A549 (cell line): Measurements from ENCODE around the gene SPG11. TPM values are rescaled to one million over a fixed set of nuclear protein-coding genes. Genes with fewer than 3 reads are reported as not detected.

Experiments used
- ATAC-seq, 2 experiments: fragments of 200-7000 bp in 1 of 2; fragments of >200 bp in 1 of 2; cut with Nextera tagmentation in 1 of 2; cut with Tn5 transposase in 1 of 2; 3 replicates each; pipeline versions ENCODE4 v1.8.0 to v1.9.1; 2018 to 2020; ENCODE audit warnings: mild to moderate bottlenecking in 1 of 2, moderate library complexity in 1 of 2
- CTCF ChIA-PET: fragments of 300-600 bp; sonication (Branson Sonifier 250); formaldehyde crosslinking; extraction: SDS; loops from one replicate; lab custom pipeline; 2021; ENCODE audit warnings: antibody characterized with exemption, inconsistent platforms; lab: Yijun Ruan, JAX
- POLR2A ChIA-PET: fragments of 350-600 bp; formaldehyde crosslinking; extraction: SDS; loops from one replicate; lab custom pipeline; 2021; ENCODE audit warnings: antibody characterized with exemption, inconsistent platforms; lab: Yijun Ruan, JAX
- DNase-seq, 2 experiments: peaks; one replicate each; pipeline versions ENCODE4 v3.0.0 to v3.0.0-alpha.2; 2011 to 2016; ENCODE audit warnings: low read depth in 1 of 2, low spot score in 1 of 2
- FAIRE-seq: peaks from 2 replicates; lab custom pipeline; 2011; peaks lifted over from hg19 to GRCh38; lab: Jason Lieb, UNC
- H3K27ac ChIP-seq, 2 experiments: fragments of >200 bp; sonication (Bioruptor Twin); formaldehyde crosslinking; 3 replicates each; pipeline ENCODE4 v1.5.1; 2016 to 2017
- H3K4me1 ChIP-seq: fragments of >200 bp; sonication (Bioruptor Twin); formaldehyde crosslinking; 3 replicates; pipeline ENCODE4 v1.6.1; 2016
- H3K4me2 ChIP-seq: fragments of >200 bp; sonication (Bioruptor Twin); formaldehyde crosslinking; 3 replicates; pipeline ENCODE4 v1.6.1; 2016
- H3K4me3 ChIP-seq: fragments of >200 bp; sonication (Bioruptor Twin); formaldehyde crosslinking; 3 replicates; pipeline ENCODE4 v1.5.1; 2016
- H3K9me3 ChIP-seq: fragments of >200 bp; sonication (Bioruptor Twin); formaldehyde crosslinking; 3 replicates; pipeline ENCODE4 v1.6.1; 2016
- BHLHE40 ChIP-seq: IDR thresholded peaks from 2 replicates; pipeline ENCODE4 v1.6.1; 2012; ENCODE audit warnings: low read depth, low read length, inconsistent platforms
- CBX8 ChIP-seq: fragments of 200-600 bp; sonication (generic); IDR thresholded peaks from 2 replicates; pipeline ENCODE4 v1.6.1; 2016
- CEBPB ChIP-seq, 2 experiments: fragments of >200 bp in 1 of 2; sonication (Bioruptor Twin) in 1 of 2; formaldehyde crosslinking in 1 of 2; IDR thresholded peaks; 2 replicates each; pipeline ENCODE4 v1.6.1; 2012 to 2016
- CHD2 ChIP-seq: fragments of 150-350 bp; IDR thresholded peaks from 2 replicates; pipeline ENCODE4 v1.6.1; 2014; ENCODE audit warnings: low read length; ENCODE audit not compliant: partially characterized antibody
- EP300 ChIP-seq, 2 experiments: fragments of >200 bp; sonication (Bioruptor Twin); formaldehyde crosslinking; IDR thresholded peaks; 2 replicates in 1 of 2; 3 replicates in 1 of 2; pipeline ENCODE4 v1.6.1; 2016 to 2017
- ESRRA ChIP-seq: fragments of 150-350 bp; IDR thresholded peaks from 2 replicates; pipeline ENCODE4 v1.6.1; 2014; ENCODE audit warnings: mild to moderate bottlenecking, low read length, borderline replicate concordance
- FOSB ChIP-seq: fragments of 250-450 bp; sonication (Bioruptor Pico); IDR thresholded peaks from 2 replicates; pipeline ENCODE4 v1.5.0; 2020; ENCODE audit warnings: mild to moderate bottlenecking, moderate library complexity
- HDAC2 ChIP-seq: fragments of 200-600 bp; sonication (generic); IDR thresholded peaks from 2 replicates; pipeline ENCODE4 v1.6.1; 2016
- HOXA7 ChIP-seq: fragments of 250-450 bp; sonication (Bioruptor Pico); IDR thresholded peaks from 2 replicates; pipeline ENCODE4 v1.5.0; 2020; ENCODE audit warnings: mild to moderate bottlenecking, moderate library complexity
- HOXB13 ChIP-seq: fragments of 250-450 bp; sonication (Bioruptor Pico); IDR thresholded peaks from 2 replicates; pipeline ENCODE4 v1.5.0; 2020; ENCODE audit warnings: low read depth, mild to moderate bottlenecking, moderate library complexity
- HOXB5 ChIP-seq: fragments of 250-450 bp; sonication (Bioruptor Pico); IDR thresholded peaks from 2 replicates; pipeline ENCODE4 v1.5.0; 2020; ENCODE audit warnings: mild to moderate bottlenecking, moderate library complexity
- KDM5A ChIP-seq: fragments of 200-600 bp; sonication (generic); IDR thresholded peaks from 2 replicates; pipeline ENCODE4 v1.6.1; 2016; ENCODE audit warnings: antibody characterized with exemption, mild to moderate bottlenecking
- MAZ ChIP-seq: fragments of 150-350 bp; IDR thresholded peaks from 2 replicates; pipeline ENCODE4 v1.6.1; 2014; ENCODE audit warnings: antibody characterized with exemption, low read depth, low read length, borderline replicate concordance
- TFCP2L1 ChIP-seq: fragments of 250-450 bp; sonication (Bioruptor Pico); IDR thresholded peaks from 2 replicates; pipeline ENCODE4 v1.5.0; 2021; ENCODE audit warnings: mild to moderate bottlenecking
- TP53 ChIP-seq: fragments of 250-450 bp; sonication (Bioruptor Pico); IDR thresholded peaks from 2 replicates; pipeline ENCODE4 v1.5.0; 2021; ENCODE audit warnings: mild to moderate bottlenecking, moderate library complexity
- WGBS: methylation state at CpG from one replicate; pipeline ENCODE4 v1.1.6; 2017; ENCODE audit errors: missing lambda C conversion rate; 5-methylcytosine and 5-hydroxymethylcytosine counted together
- polyA plus RNA-seq, 4 experiments: library from polyadenylated mRNA; depleted of rRNA in 3 of 4; stranded (reverse); fragments of >200 nt; fragmentation: RNase III in 1 of 4; extraction: RNeasy Plus Mini Kit Qiagen cat#74134 plus additional on column Dnase treatment in 1 of 4; gene quantifications; 2 replicates in 3 of 4; 3 replicates in 1 of 4; pipeline ENCODE4 v1.2.3, GENCODE V29; 2011 to 2017
- TF ChIP-seq, protein P1 (sequence below): IDR thresholded peaks from 2 replicates; pipeline ENCODE4 v1.6.1; 2012
- TF ChIP-seq, protein P2 (sequence below): fragments of 200-600 bp; sonication (generic); IDR thresholded peaks from 2 replicates; pipeline ENCODE4 v1.6.1; 2016; ENCODE audit warnings: antibody characterized with exemption, mild to moderate bottlenecking, moderate library complexity
- TF ChIP-seq, protein P3 (sequence below): IDR thresholded peaks from 2 replicates; pipeline ENCODE4 v1.6.1; 2012; ENCODE audit warnings: low read depth, borderline replicate concordance
- TF ChIP-seq, protein P4 (sequence below): fragments of >200 bp; sonication (Bioruptor Twin); formaldehyde crosslinking; IDR thresholded peaks from 3 replicates; pipeline ENCODE4 v1.5.1; 2016

SPG11 gene
- polyA plus RNA-seq, 2 of the 4 experiments (the other 2 are of a cell fraction), result 7.6 to 26.9 TPM

DNA sequence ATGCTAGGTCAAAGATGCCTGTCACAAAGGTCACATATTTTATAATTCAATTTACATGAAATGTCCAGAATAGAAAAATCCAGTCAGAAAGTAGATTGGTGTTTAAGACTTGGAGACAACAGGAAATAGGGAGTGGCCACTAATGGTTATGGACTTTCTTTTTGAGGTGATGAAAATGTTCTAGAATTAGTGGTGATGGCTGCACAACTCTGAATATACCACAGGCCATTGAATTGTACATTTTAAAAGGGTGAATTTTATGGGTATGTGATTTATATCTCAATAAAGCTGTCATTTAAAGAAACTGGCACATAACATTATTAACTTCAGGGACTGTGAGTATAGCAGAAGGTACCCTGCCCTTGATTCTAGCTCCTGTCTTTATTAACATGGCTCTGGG is 15.8 kb downstream of the SPG11 start:
- ChIA-PET CTCF (interaction anchor here (0.8 to 2.3 kb wide), 2 partner anchors 11 to 16 kb away, joined by 3 to 9 read pairs; partner anchors contain the start of gene SPG11), POLR2A (no interaction called here)
- ATAC-seq, result no peak
- Histone ChIP-seq H3K27ac (no peak overlapping the region), H3K4me3 (no peak overlapping the region), H3K4me1 (no peaks in the 10 kb centered on the region), H3K9me3 (no peaks in the 10 kb centered on the region), H3K4me2 (no peak overlapping the region)
- FAIRE-seq, result no peak
- TF ChIP-seq HOXA7 (CRISPR knock-in tag) (no peak), HDAC2 (no peak), FOSB (CRISPR knock-in tag) (no peak)
- TF ChIP-seq, protein P1, sequence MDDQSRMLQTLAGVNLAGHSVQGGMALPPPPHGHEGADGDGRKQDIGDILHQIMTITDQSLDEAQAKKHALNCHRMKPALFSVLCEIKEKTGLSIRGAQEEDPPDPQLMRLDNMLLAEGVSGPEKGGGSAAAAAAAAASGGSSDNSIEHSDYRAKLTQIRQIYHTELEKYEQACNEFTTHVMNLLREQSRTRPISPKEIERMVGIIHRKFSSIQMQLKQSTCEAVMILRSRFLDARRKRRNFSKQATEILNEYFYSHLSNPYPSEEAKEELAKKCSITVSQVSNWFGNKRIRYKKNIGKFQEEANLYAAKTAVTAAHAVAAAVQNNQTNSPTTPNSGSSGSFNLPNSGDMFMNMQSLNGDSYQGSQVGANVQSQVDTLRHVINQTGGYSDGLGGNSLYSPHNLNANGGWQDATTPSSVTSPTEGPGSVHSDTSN, result no peak
- TF ChIP-seq, protein P2, sequence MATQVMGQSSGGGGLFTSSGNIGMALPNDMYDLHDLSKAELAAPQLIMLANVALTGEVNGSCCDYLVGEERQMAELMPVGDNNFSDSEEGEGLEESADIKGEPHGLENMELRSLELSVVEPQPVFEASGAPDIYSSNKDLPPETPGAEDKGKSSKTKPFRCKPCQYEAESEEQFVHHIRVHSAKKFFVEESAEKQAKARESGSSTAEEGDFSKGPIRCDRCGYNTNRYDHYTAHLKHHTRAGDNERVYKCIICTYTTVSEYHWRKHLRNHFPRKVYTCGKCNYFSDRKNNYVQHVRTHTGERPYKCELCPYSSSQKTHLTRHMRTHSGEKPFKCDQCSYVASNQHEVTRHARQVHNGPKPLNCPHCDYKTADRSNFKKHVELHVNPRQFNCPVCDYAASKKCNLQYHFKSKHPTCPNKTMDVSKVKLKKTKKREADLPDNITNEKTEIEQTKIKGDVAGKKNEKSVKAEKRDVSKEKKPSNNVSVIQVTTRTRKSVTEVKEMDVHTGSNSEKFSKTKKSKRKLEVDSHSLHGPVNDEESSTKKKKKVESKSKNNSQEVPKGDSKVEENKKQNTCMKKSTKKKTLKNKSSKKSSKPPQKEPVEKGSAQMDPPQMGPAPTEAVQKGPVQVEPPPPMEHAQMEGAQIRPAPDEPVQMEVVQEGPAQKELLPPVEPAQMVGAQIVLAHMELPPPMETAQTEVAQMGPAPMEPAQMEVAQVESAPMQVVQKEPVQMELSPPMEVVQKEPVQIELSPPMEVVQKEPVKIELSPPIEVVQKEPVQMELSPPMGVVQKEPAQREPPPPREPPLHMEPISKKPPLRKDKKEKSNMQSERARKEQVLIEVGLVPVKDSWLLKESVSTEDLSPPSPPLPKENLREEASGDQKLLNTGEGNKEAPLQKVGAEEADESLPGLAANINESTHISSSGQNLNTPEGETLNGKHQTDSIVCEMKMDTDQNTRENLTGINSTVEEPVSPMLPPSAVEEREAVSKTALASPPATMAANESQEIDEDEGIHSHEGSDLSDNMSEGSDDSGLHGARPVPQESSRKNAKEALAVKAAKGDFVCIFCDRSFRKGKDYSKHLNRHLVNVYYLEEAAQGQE, result no peak
- no peak for DNase-seq

DNA sequence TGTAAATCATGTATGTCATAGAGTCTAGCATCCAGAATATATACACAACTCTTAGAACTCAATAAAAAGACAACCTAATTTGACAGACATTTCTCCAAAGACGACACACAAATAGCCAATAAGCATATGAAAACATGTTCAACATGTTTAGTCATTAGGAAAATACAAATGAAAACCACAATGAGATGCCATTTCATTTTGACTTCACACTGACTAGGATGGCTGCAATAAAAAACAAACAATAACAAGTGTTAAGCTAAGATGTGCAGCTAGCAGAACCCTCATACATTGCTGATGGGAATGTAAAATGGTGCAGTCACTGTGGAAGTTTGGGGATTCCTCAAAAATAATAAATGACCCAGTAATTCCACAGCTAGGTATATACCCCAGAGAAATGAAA is 16.4 kb downstream of the SPG11 start:
- CTCF ChIA-PET, result interaction anchor here (2.3 kb wide), 1 partner anchor 17 kb away, joined by 9 read pairs; the partner anchor contains the start of gene SPG11
- no peak for TF ChIP-seq HOXB5 (CRISPR knock-in tag)
- no peak for TF ChIP-seq EP300 (IDR thresholded peaks at IDR 0.05)
- TF ChIP-seq, all 56 proteins: peak for 0
- DNase-seq (no peak), FAIRE-seq (no peak), ATAC-seq (no peak)
- Histone ChIP-seq H3K4me3 (no peak overlapping the region), H3K4me1 (no peaks in the 10 kb centered on the region), H3K27ac (no peak overlapping the region), H3K4me2 (no peak overlapping the region), H3K9me3 (no peaks in the 10 kb centered on the region)
- POLR2A ChIA-PET, result no interaction called here
- 94% methylated on average over 1 of the region's 1 CpG for WGBS

DNA sequence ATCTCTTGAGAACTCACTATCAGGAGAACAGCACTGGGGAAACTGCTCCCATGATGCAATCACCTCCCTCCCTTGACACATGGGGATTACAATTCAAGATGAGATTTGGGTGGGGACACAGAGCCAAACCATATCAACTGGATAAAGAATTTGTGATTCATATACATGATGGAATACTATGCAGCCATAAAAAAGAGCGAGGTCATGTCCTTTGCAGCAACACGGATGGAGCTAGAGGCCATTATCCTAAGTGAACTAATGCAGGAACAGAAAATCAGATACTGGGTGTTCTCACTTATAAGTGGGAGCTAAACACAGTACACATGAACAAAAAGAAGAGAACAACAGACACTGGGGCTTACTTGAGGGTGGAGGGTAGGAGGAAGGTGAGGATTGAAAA is 17.0 kb downstream of the SPG11 start:
- 92% methylated on average over 2 of the region's 2 CpGs for WGBS
- TF ChIP-seq BHLHE40, result no peak
- no peak for TF ChIP-seq MAZ
- no peak for TF ChIP-seq TFCP2L1 (CRISPR knock-in tag)
- TF ChIP-seq KDM5A, result no peak
- TF ChIP-seq, protein P3, sequence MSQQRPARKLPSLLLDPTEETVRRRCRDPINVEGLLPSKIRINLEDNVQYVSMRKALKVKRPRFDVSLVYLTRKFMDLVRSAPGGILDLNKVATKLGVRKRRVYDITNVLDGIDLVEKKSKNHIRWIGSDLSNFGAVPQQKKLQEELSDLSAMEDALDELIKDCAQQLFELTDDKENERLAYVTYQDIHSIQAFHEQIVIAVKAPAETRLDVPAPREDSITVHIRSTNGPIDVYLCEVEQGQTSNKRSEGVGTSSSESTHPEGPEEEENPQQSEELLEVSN, result no peak
- no peak for TF ChIP-seq EP300 (IDR thresholded peaks at IDR 0.05)
- TF ChIP-seq CHD2, result no peak
- TF ChIP-seq HOXB13, result no peak
- TF ChIP-seq, protein P4, sequence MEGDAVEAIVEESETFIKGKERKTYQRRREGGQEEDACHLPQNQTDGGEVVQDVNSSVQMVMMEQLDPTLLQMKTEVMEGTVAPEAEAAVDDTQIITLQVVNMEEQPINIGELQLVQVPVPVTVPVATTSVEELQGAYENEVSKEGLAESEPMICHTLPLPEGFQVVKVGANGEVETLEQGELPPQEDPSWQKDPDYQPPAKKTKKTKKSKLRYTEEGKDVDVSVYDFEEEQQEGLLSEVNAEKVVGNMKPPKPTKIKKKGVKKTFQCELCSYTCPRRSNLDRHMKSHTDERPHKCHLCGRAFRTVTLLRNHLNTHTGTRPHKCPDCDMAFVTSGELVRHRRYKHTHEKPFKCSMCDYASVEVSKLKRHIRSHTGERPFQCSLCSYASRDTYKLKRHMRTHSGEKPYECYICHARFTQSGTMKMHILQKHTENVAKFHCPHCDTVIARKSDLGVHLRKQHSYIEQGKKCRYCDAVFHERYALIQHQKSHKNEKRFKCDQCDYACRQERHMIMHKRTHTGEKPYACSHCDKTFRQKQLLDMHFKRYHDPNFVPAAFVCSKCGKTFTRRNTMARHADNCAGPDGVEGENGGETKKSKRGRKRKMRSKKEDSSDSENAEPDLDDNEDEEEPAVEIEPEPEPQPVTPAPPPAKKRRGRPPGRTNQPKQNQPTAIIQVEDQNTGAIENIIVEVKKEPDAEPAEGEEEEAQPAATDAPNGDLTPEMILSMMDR, result no peak
- TF ChIP-seq CBX8, result no peak
- no peak for TF ChIP-seq CEBPB (IDR thresholded peaks at IDR 0.05)
- TF ChIP-seq TP53, result no peak
- TF ChIP-seq ESRRA, result no peak
- TF ChIP-seq, all 56 proteins: peak for 0
- Histone ChIP-seq H3K4me1 (no peaks in the 10 kb centered on the region), H3K4me3 (no peak overlapping the region), H3K4me2 (no peak overlapping the region), H3K9me3 (no peaks in the 10 kb centered on the region), H3K27ac (no peak overlapping the region)
- FAIRE-seq (no peak), ATAC-seq (no peak), DNase-seq (no peak)
- POLR2A ChIA-PET, result no interaction called here
- CTCF ChIA-PET, result no interaction called here
